ENCODE results near the gene MLLT10. TPM values are rescaled to one million over a fixed set of nuclear protein-coding genes. Genes with fewer than 3 reads are reported as not detected.
A peak's percentile ranks its signal among the peaks of the same experiment; 100 is the strongest.
"Not testable (repeated sequence)": the region's sequence is repeated elsewhere in the genome, so short reads cannot be mapped to it uniquely, and the experiment has no call there.

Gene MLLT10
- total RNA-seq, 1 experiment from 2014 or later: 72.3 TPM

DNA sequence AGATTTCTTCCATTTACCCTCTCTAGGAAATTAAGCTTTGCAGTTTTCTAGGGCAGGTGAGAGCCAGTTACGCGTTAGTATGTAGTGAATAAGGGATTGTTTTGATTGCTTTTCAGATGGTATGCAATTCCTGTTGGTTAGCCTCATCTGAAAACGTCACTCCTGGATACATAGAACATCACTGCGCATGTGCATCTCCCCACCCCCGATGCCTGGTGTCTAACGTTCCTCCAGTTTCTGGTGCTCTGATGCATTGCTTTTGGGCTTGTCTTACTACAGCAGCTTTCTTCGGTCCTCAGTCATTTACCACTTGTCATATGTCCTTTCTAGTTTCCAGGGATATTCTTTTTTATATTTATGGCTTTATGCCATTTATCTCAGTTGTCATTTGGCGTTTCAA lies 22.5 kb downstream of the MLLT10 start:
- Histone ChIP-seq H3K27ac (ENCODE audit: insufficient read length, low read depth, low read length) (no peak overlapping the region), H3K9ac (ENCODE audit: extremely low read depth, insufficient read length, low read length) (no peak overlapping the region), H3K4me2 (ENCODE audit: insufficient read depth, insufficient read length, low read length) (no peak overlapping the region), H3K4me1 (ENCODE audit: insufficient read depth, low read length) (no peaks in the 10 kb centered on the region), H3K79me2 (ENCODE audit: insufficient read depth, low read length) (peaks cover 13% of the 10 kb centered on the region; the same call in 1 of the 2 replicates), H3K18ac (ENCODE audit: insufficient read length, low read depth, low read length) (no peak overlapping the region), H3K27me3 (ENCODE audit: insufficient read depth, low read length) (no peaks in the 10 kb centered on the region), H2BK120ac (ENCODE audit: low read depth, low read length, poor library complexity, severe bottlenecking) (no peak overlapping the region), H2AFZ (ENCODE audit: low read length) (no peak overlapping the region), H4K91ac (ENCODE audit: insufficient read length, low read depth, low read length) (no peak overlapping the region), H3K9me3 (ENCODE audit: control insufficient read depth, low read depth, low read length) (no peaks in the 10 kb centered on the region), H2BK20ac (ENCODE audit: low read depth, low read length, poor library complexity, severe bottlenecking) (no peak overlapping the region), H3K4ac (ENCODE audit: low read depth, low read length) (no peak overlapping the region), H4K5ac (ENCODE audit: insufficient read length, low read depth, low read length) (no peak overlapping the region), H3K23ac (ENCODE audit: insufficient read length, low read depth, low read length) (no peak overlapping the region), H2BK15ac (ENCODE audit: low read depth, low read length) (no peak overlapping the region), H3K56ac (ENCODE audit: insufficient read length, low read depth, low read length) (no peak overlapping the region), H4K8ac (replicated peaks; ENCODE audit: insufficient read length, low read depth, low read length) (no peak overlapping the region), H2BK5ac (ENCODE audit: insufficient read length, low read length) (no peak overlapping the region), H3K23me2 (ENCODE audit: insufficient read length, low read depth, low read length, poor library complexity, severe bottlenecking) (no peaks in the 10 kb centered on the region), H3K14ac (ENCODE audit: insufficient read depth, low read length) (no peak overlapping the region), H2AK5ac (ENCODE audit: insufficient read length, low read length) (no peak overlapping the region), H2BK12ac (ENCODE audit: insufficient read length, low read depth, low read length) (no peak overlapping the region), H3T11ph (ENCODE audit: low read length) (no peak overlapping the region), H4K20me1 (ENCODE audit: control insufficient read depth, insufficient read depth, insufficient read length) (no peaks in the 10 kb centered on the region), H3K79me1 (ENCODE audit: insufficient read depth, low read depth, low read length, poor library complexity, severe bottlenecking) (peaks cover 6% of the 10 kb centered on the region)
- no CpG with 5 or more reads among the region's 8 CpGs for WGBS (ENCODE audit: extremely low coverage, insufficient read length, low lambda C conversion rate)
- Mint-ChIP-seq H3K4me1 (peaks cover 13 to 27% of the 10 kb centered on the region in 2 experiments), H3K4me3 (no peak overlapping the region), H3K36me3 (ENCODE audit: insufficient read depth in 1 of 3, low read depth in 3 of 3) (peaks cover 43 to 84% (median 83%) of the 10 kb centered on the region in 3 experiments), H3K9me3 (no peaks in the 10 kb centered on the region), H3K27ac (peak overlapping the region in 1 of 3 experiments; percentile 28; a peak in 3 of 7 replicates), H3K27me3 (ENCODE audit: low read depth) (no peaks in the 10 kb centered on the region)
- no peak for DNase-seq
- no peak for TF ChIP-seq CTCF (conservative IDR thresholded peaks at IDR 0.05)

DNA sequence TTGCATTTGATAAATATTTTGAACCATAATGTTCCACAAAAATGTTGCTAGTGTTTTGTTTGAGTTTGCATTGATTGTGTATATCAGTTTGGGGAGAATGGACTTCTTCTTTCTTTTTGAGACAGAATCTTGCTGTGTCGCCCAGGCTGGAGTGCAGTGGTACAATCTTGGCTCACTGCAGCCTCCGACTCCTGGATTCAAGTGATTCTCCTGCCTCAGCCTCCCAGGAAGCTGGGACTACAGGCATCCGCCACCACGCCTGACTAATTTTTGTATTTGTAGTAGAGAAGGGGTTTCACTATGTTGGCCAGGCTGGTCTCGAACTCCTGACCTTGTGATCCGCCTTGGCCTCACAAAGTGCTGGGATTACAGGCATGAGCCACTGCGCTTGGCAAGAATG lies 25.0 kb downstream of the MLLT10 start:
- not testable (repeated sequence) for DNase-seq; H2BK120ac ChIP-seq (ENCODE audit: low read depth, low read length, poor library complexity, severe bottlenecking); H3K14ac ChIP-seq (ENCODE audit: insufficient read depth, low read length); H4K5ac ChIP-seq (ENCODE audit: insufficient read length, low read depth, low read length); H3K23me2 ChIP-seq (ENCODE audit: insufficient read length, low read depth, low read length, poor library complexity, severe bottlenecking); H3T11ph ChIP-seq (ENCODE audit: low read length); H3K18ac ChIP-seq (ENCODE audit: insufficient read length, low read depth, low read length); H2AFZ ChIP-seq (ENCODE audit: low read length); H3K27ac Mint-ChIP-seq; H2BK5ac ChIP-seq (ENCODE audit: insufficient read length, low read length); H4K8ac ChIP-seq (replicated peaks; ENCODE audit: insufficient read length, low read depth, low read length); H3K4me3 Mint-ChIP-seq; H2AK5ac ChIP-seq (ENCODE audit: insufficient read length, low read length); H3K4me1 ChIP-seq (ENCODE audit: insufficient read depth, low read length); H3K27me3 Mint-ChIP-seq (ENCODE audit: low read depth); H3K4ac ChIP-seq (ENCODE audit: low read depth, low read length); H3K9me3 ChIP-seq (ENCODE audit: control insufficient read depth, low read depth, low read length); H3K4me2 ChIP-seq (ENCODE audit: insufficient read depth, insufficient read length, low read length); H2BK20ac ChIP-seq (ENCODE audit: low read depth, low read length, poor library complexity, severe bottlenecking); H4K20me1 ChIP-seq (ENCODE audit: control insufficient read depth, insufficient read depth, insufficient read length); H3K27ac ChIP-seq (ENCODE audit: insufficient read length, low read depth, low read length); H3K56ac ChIP-seq (ENCODE audit: insufficient read length, low read depth, low read length); H4K91ac ChIP-seq (ENCODE audit: insufficient read length, low read depth, low read length); H2BK15ac ChIP-seq (ENCODE audit: low read depth, low read length); H3K23ac ChIP-seq (ENCODE audit: insufficient read length, low read depth, low read length); H2BK12ac ChIP-seq (ENCODE audit: insufficient read length, low read depth, low read length); H3K27me3 ChIP-seq (ENCODE audit: insufficient read depth, low read length); H3K9me3 Mint-ChIP-seq; H3K9ac ChIP-seq (ENCODE audit: extremely low read depth, insufficient read length, low read length); H3K79me1 ChIP-seq (ENCODE audit: insufficient read depth, low read depth, low read length, poor library complexity, severe bottlenecking)
- WGBS (ENCODE audit: extremely low coverage, insufficient read length, low lambda C conversion rate): no CpG with 5 or more reads among the region's 7 CpGs
- peaks cover 13 to 27% of the 10 kb centered on the region in 2 experiments for H3K4me1 Mint-ChIP-seq
- peaks cover 37 to 69% (median 59%) of the 10 kb centered on the region in 3 experiments for H3K36me3 Mint-ChIP-seq (ENCODE audit: insufficient read depth in 1 of 3, low read depth in 3 of 3)
- peaks cover 13% of the 10 kb centered on the region; the same call in 1 of the 2 replicates for H3K79me2 ChIP-seq (ENCODE audit: insufficient read depth, low read length)
